K562 (cell line): Measurements from ENCODE around the gene TRAPPC2L.

Source experiments
- BHLHE40 ChIP-seq: IDR thresholded peaks from 2 replicates; pipeline ENCODE4 v1.6.1; 2011; ENCODE audit warnings: low read length, improper control_type of control experiment
- MAFF ChIP-seq: IDR thresholded peaks from 2 replicates; pipeline ENCODE4 v1.6.1; 2012; ENCODE audit warnings: low read length, improper control_type of control experiment
- NR2C2 ChIP-seq, 2 experiments: fragments of 200-800 bp in 1 of 2; sonication (Bioruptor generic) in 1 of 2; sonication (generic) in 1 of 2; formaldehyde crosslinking in 1 of 2; IDR thresholded peaks; 2 replicates each; pipeline versions ENCODE4 v1.6.1 to v1.8.0; 2016 to 2022; ENCODE audit warnings: mild to moderate bottlenecking in 1 of 2, missing compliant biosample characterization in 1 of 2, missing genetic modification characterization in 1 of 2, missing genetic modification reagents in 1 of 2
- PCBP1 ChIP-seq: fragments of 200-400 bp; formaldehyde crosslinking; IDR thresholded peaks from 2 replicates; pipeline ENCODE4 v1.6.1; 2018; ENCODE audit warnings: mild to moderate bottlenecking, low read depth, low read length; ENCODE audit not compliant: poor library complexity, severe bottlenecking
- RCOR1 ChIP-seq, 2 experiments: IDR thresholded peaks; 2 replicates each; pipeline ENCODE4 v1.6.1; 2012; ENCODE audit warnings: low read depth in 2 of 2, low read length in 2 of 2, borderline replicate concordance in 1 of 2, improper control_type of control experiment in 1 of 2
- SP1 ChIP-seq: sonication (generic); formaldehyde crosslinking; IDR thresholded peaks from 2 replicates; pipeline ENCODE4 v1.8.1; 2022; ENCODE audit warnings: mild to moderate bottlenecking, missing genetic modification reagents
- ZNF384 ChIP-seq: IDR thresholded peaks from 2 replicates; pipeline ENCODE4 v1.6.1; 2012; ENCODE audit warnings: low read depth, low read length, improper control_type of control experiment
- TF ChIP-seq, protein P1 (sequence below): sonication (generic); formaldehyde crosslinking; IDR thresholded peaks from 2 replicates; pipeline ENCODE4 v1.9.0; 2022; ENCODE audit warnings: mild to moderate bottlenecking, missing genetic modification reagents
- TF ChIP-seq, protein P2 (sequence below), 2 experiments: IDR thresholded peaks in 1 of 2; conservative IDR thresholded peaks in 1 of 2; 2 replicates each; pipeline ENCODE4 v1.6.1; 2016; ENCODE audit warnings: low read depth in 2 of 2, mild to moderate bottlenecking in 1 of 2, missing compliant biosample characterization in 1 of 2, missing genetic modification characterization in 1 of 2, moderate library complexity in 1 of 2

DNA sequence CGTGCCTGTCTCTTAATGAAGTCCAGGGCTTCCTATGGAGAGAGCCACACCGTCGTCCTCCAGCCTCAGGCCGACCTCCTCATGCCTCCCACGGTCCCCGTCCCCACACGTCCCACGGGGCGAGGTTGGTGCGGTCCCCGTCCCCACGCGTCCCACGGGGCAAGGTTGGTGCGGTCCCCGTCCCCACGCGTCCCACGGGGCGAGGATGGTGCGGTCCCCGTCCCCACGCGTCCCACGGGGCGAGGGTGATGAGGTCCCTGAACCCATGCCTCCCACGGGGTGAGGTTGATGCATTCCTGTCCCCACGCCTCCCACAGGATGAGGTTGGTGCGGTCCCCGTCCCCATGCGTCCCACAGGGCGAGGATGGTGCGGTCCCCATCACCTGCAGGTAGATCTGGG is 21.1 kb upstream of the TRAPPC2L start:
- TF ChIP-seq MAFF: no peak
- no peak for TF ChIP-seq PCBP1
- no peak for TF ChIP-seq BHLHE40
- TF ChIP-seq RCOR1 (IDR thresholded peaks at IDR 0.05; ENCODE audit: borderline replicate concordance in 1 of 2, low read depth in 2 of 2, low read length in 2 of 2): no peak
- TF ChIP-seq SP1 (CRISPR knock-in tag): no peak
- TF ChIP-seq, protein P1, sequence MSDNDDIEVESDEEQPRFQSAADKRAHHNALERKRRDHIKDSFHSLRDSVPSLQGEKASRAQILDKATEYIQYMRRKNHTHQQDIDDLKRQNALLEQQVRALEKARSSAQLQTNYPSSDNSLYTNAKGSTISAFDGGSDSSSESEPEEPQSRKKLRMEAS: no peak
- TF ChIP-seq, protein P2, sequence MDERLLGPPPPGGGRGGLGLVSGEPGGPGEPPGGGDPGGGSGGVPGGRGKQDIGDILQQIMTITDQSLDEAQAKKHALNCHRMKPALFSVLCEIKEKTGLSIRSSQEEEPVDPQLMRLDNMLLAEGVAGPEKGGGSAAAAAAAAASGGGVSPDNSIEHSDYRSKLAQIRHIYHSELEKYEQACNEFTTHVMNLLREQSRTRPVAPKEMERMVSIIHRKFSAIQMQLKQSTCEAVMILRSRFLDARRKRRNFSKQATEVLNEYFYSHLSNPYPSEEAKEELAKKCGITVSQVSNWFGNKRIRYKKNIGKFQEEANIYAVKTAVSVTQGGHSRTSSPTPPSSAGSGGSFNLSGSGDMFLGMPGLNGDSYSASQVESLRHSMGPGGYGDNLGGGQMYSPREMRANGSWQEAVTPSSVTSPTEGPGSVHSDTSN (CRISPR knock-in tag; IDR thresholded peaks at IDR 0.05; ENCODE audit: low read depth): no peak
- TF ChIP-seq, protein P2 (tag; conservative IDR thresholded peaks at IDR 0.05; ENCODE audit: low read depth): no peak
- TF ChIP-seq ZNF384: no peak
- TF ChIP-seq NR2C2 (CRISPR knock-in tag; IDR thresholded peaks at IDR 0.05): no peak
- no peak for TF ChIP-seq NR2C2 (tag; IDR thresholded peaks at IDR 0.05)
